Esophagus muscularis mucosa (tissue), 4 donors: ENCODE measurements around the gene RAB3D. TPM values are rescaled to one million over a fixed set of nuclear protein-coding genes. Genes with fewer than 3 reads are reported as not detected.

Source experiments
- DNase-seq: peaks from one replicate; pipeline ENCODE4 v3.0.0-alpha.2; 2017; ENCODE audit errors: extremely low spot score
- H3K27ac ChIP-seq, 4 donors: fragments of 200-600 bp; sonication (generic); replicated peaks in 1 of 4; 1 replicate in 3 of 4; 2 replicates in 1 of 4; pipeline ENCODE4 v1.5.1; 2016 to 2019; ENCODE audit warnings: mild to moderate bottlenecking in 1 of 4
- H3K27me3 ChIP-seq, 4 donors: fragments of 200-600 bp; sonication (generic); one replicate each; pipeline versions ENCODE4 v1.5.1 to v1.6.0; 2016 to 2019
- H3K36me3 ChIP-seq, 4 donors: fragments of 200-600 bp; sonication (generic); one replicate each; pipeline ENCODE4 v1.5.1; 2016 to 2019
- H3K4me1 ChIP-seq, 4 donors: fragments of 200-600 bp; sonication (generic); one replicate each; pipeline ENCODE4 v1.5.1; 2016 to 2019
- H3K4me3 ChIP-seq, 4 donors: fragments of 200-600 bp; sonication (generic); 1 replicate in 2 of 4; 2 replicates in 2 of 4; pipeline ENCODE4 v1.5.1; 2016 to 2019; ENCODE audit warnings: mild to moderate bottlenecking in 4 of 4, moderate library complexity in 1 of 4
- H3K9me3 ChIP-seq, 4 donors: fragments of 200-600 bp; sonication (generic); 1 replicate in 3 of 4; 2 replicates in 1 of 4; pipeline ENCODE4 v1.5.1; 2016 to 2019
- CTCF ChIP-seq, 3 experiments: fragments of 200-600 bp in 2 of 3; fragments of 450-650 bp in 1 of 3; sonication (generic) in 2 of 3; IDR thresholded peaks; one replicate each; pipeline ENCODE4 v1.5.1; 2017 to 2019; ENCODE audit warnings: antibody characterized with exemption in 3 of 3, mild to moderate bottlenecking in 2 of 3, moderate library complexity in 1 of 3
- EP300 ChIP-seq: sonication (generic); formaldehyde crosslinking; IDR thresholded peaks from one replicate; pipeline ENCODE4 v1.6.1; 2017; ENCODE audit warnings: antibody characterized with exemption
- POLR2A ChIP-seq: fragments of 450-650 bp; IDR thresholded peaks from one replicate; pipeline ENCODE4 v1.6.1; 2017; ENCODE audit warnings: antibody characterized with exemption, moderate library complexity, mild to moderate bottlenecking, low read depth
- POLR2AphosphoS5 ChIP-seq, 2 donors: sonication (generic); formaldehyde crosslinking; IDR thresholded peaks; one replicate each; pipeline ENCODE4 v1.6.1; 2017; ENCODE audit warnings: antibody characterized with exemption in 2 of 2
- WGBS: methylation state at CpG from one replicate; pipeline ENCODE4 v1.1.5; 2018; 5-methylcytosine and 5-hydroxymethylcytosine counted together
- intact Hi-C: fragments of 100-400 bp; cut with DNase I; formaldehyde crosslinking; loops from one replicate; pipeline ENCODE4 v1.15.1; 2023
- total RNA-seq, 4 donors: library from RNA; depleted of rRNA; stranded (reverse); fragments of >200 nt; gene quantifications; one replicate each; pipeline versions ENCODE4 v1.1.0 to v1.2.1, GENCODE V29; 2016

RAB3D gene
- total RNA-seq, 4 donors from 2014 or later = 15.1 to 40.3 (median 27.9) TPM

- TF ChIP-seq CTCF (IDR thresholded peaks at IDR 0.05) = peak; percentile 28 to 69 (median 32)
- TF ChIP-seq EP300 = no peak
- intact Hi-C loops = no loop called here
- DNase-seq = no peak
- Histone ChIP-seq H3K4me3 (no peak overlapping the region), H3K9me3 (no peaks in the 10 kb centered on the region), H3K4me1 (peaks cover 52 to 78% (median 76%) of the 10 kb centered on the region in 4 donors), H3K27me3 (peaks cover 0 to 22% (median 18%) of the 10 kb centered on the region in 4 donors), H3K27ac (peak overlapping the region; percentile 33 to 90 (median 52)), H3K36me3 (peaks cover 0 to 12% (median 4%) of the 10 kb centered on the region in 4 donors)
- 49% methylated on average over 7 of the region's 8 CpGs for WGBS
Observed at GRCh38 chr19:11378319-11379189, 39.1 kb upstream of the RAB3D start.

GRCh38 chr19:11377756-11378155 lies 38.3 kb upstream of the RAB3D start:
- DNase-seq = no peak
- peak overlapping the region; percentile 33 to 90 (median 52) for H3K27ac ChIP-seq
- no peaks in the 10 kb centered on the region for H3K9me3 ChIP-seq
- peaks cover 44 to 72% (median 69%) of the 10 kb centered on the region in 4 donors for H3K4me1 ChIP-seq
- peaks cover 0 to 12% (median 4%) of the 10 kb centered on the region in 4 donors for H3K36me3 ChIP-seq
- no peak overlapping the region for H3K4me3 ChIP-seq
- TF ChIP-seq CTCF (IDR thresholded peaks at IDR 0.05) (no peak), POLR2AphosphoS5 (IDR thresholded peaks at IDR 0.05) (no peak), EP300 (no peak), POLR2A (no peak)
- intact Hi-C loops = no loop called here
- WGBS = 100% methylated on average over 3 of the region's 3 CpGs
- peaks cover 0 to 14% (median 10%) of the 10 kb centered on the region in 4 donors for H3K27me3 ChIP-seq

GRCh38 chr19:11377237-11377636 lies 37.8 kb upstream of the RAB3D start:
- peaks cover 43 to 66% (median 65%) of the 10 kb centered on the region in 4 donors for H3K4me1 ChIP-seq
- intact Hi-C loops = no loop called here

GRCh38 chr19:11375143-11375948 lies 35.9 kb upstream of the RAB3D start:
- no peaks in the 10 kb centered on the region for H3K9me3 ChIP-seq
- peak overlapping the region; percentile 59 to 78 (median 66) for H3K4me3 ChIP-seq
- H3K4me1 ChIP-seq = peaks cover 32 to 52% (median 50%) of the 10 kb centered on the region in 4 donors
- H3K27me3 ChIP-seq = no peaks in the 10 kb centered on the region
- WGBS = 8% methylated on average over 21 of the region's 27 CpGs
- intact Hi-C loops = no loop called here
- peaks cover 0 to 12% (median 4%) of the 10 kb centered on the region in 4 donors for H3K36me3 ChIP-seq
- peak overlapping the region; percentile 84 to 95 (median 90) for H3K27ac ChIP-seq
- no peak for DNase-seq
- TF ChIP-seq EP300 (no peak), POLR2AphosphoS5 (IDR thresholded peaks at IDR 0.05) (peak; percentile 84 to 90)

More at GRCh38 chr19:11377237-11377636, 37.8 kb upstream of the RAB3D start:
- H3K27me3 ChIP-seq = peaks cover 0 to 9% (median 6%) of the 10 kb centered on the region in 4 donors
- H3K36me3 ChIP-seq = peaks cover 0 to 12% (median 4%) of the 10 kb centered on the region in 4 donors
- no peak overlapping the region for H3K4me3 ChIP-seq
- no peak for DNase-seq
- peak overlapping the region; percentile 33 to 90 (median 52) for H3K27ac ChIP-seq
- H3K9me3 ChIP-seq = no peaks in the 10 kb centered on the region
- TF ChIP-seq EP300 = no peak
- TF ChIP-seq POLR2A = no peak
- TF ChIP-seq CTCF (IDR thresholded peaks at IDR 0.05) = no peak
- TF ChIP-seq POLR2AphosphoS5 (IDR thresholded peaks at IDR 0.05) = no peak
